ENCODE results near the gene CENPP.
A peak's percentile ranks its signal among the peaks of the same experiment; 100 is the strongest.

The CENPP gene

GRCh38 chr9:92607773-92608172 is 282.0 kb downstream of the CENPP start:
- peak; percentile 69 for DNase-seq (ENCODE audit: low read depth, low spot score)
- peak overlapping the region; percentile 77 for H3K27ac ChIP-seq

GRCh38 chr9:92608241-92608908 is 282.6 kb downstream of the CENPP start:
- Histone ChIP-seq H3K4me3 (peak overlapping the region; percentile 48), H3K27ac (peak overlapping the region; percentile 77), H3K36me3 (ENCODE audit: insufficient read depth, low read length) (peaks cover 15% of the 10 kb centered on the region; the same call in 1 of the 2 replicates), H3K9me3 (ENCODE audit: low read depth, low read length) (no peaks in the 10 kb centered on the region; the same call in 1 of the 2 replicates), H3K9ac (ENCODE audit: insufficient read length) (peak overlapping the region; percentile 12)
- no peak for DNase-seq (ENCODE audit: low read depth, low spot score)
- TF ChIP-seq FOXP2 (optimal IDR thresholded peaks at IDR 0.05; ENCODE audit: control extremely low read depth, extremely low read length, insufficient read depth) (no peak), EZH2 (IDR thresholded peaks at IDR 0.05) (no peak), POLR2AphosphoS5 (IDR thresholded peaks at IDR 0.05; ENCODE audit: borderline replicate concordance, low read depth, low read length) (no peak)

More at GRCh38 chr9:92607773-92608172, 282.0 kb downstream of the CENPP start:
- Histone ChIP-seq H3K4me3 (peak overlapping the region; percentile 48), H3K9ac (ENCODE audit: insufficient read length) (no peak overlapping the region), H3K36me3 (ENCODE audit: insufficient read depth, low read length) (peaks cover 10% of the 10 kb centered on the region; the same call in 1 of the 2 replicates), H3K9me3 (ENCODE audit: low read depth, low read length) (no peaks in the 10 kb centered on the region; the same call in 1 of the 2 replicates)
- TF ChIP-seq EZH2 (IDR thresholded peaks at IDR 0.05) (no peak), POLR2AphosphoS5 (IDR thresholded peaks at IDR 0.05; ENCODE audit: borderline replicate concordance, low read depth, low read length) (no peak), FOXP2 (optimal IDR thresholded peaks at IDR 0.05; ENCODE audit: control extremely low read depth, extremely low read length, insufficient read depth) (no peak)

GRCh38 chr9:92608909-92609445 is 283.2 kb downstream of the CENPP start:
- Histone ChIP-seq H3K27ac (peak overlapping the region; percentile 77), H3K9ac (ENCODE audit: insufficient read length) (peak overlapping the region; percentile 12), H3K36me3 (ENCODE audit: insufficient read depth, low read length) (peaks cover 21% of the 10 kb centered on the region; the same call in 1 of the 2 replicates), H3K4me3 (no peak overlapping the region), H3K9me3 (ENCODE audit: low read depth, low read length) (no peaks in the 10 kb centered on the region; the same call in 1 of the 2 replicates)
- DNase-seq (ENCODE audit: low read depth, low spot score), result no peak
- TF ChIP-seq FOXP2 (optimal IDR thresholded peaks at IDR 0.05; ENCODE audit: control extremely low read depth, extremely low read length, insufficient read depth), result no peak
- no peak for TF ChIP-seq POLR2AphosphoS5 (IDR thresholded peaks at IDR 0.05; ENCODE audit: borderline replicate concordance, low read depth, low read length)

GRCh38 chr9:92610470-92611420 is 285.0 kb downstream of the CENPP start:
- Histone ChIP-seq H3K27ac (0 out of 2 replicates have a peak overlapping the region, but pooled peaks have one; percentile 9), H3K9me3 (ENCODE audit: low read depth, low read length) (no peaks in the 10 kb centered on the region), H3K36me3 (ENCODE audit: insufficient read depth, low read length) (peaks cover 27% of the 10 kb centered on the region; the same call in 1 of the 2 replicates), H3K9ac (ENCODE audit: insufficient read length) (no peak overlapping the region), H3K4me3 (no peak overlapping the region)
- no peak for DNase-seq (ENCODE audit: low read depth, low spot score)
- TF ChIP-seq FOXP2 (optimal IDR thresholded peaks at IDR 0.05; ENCODE audit: control extremely low read depth, extremely low read length, insufficient read depth) (no peak), EZH2 (IDR thresholded peaks at IDR 0.05) (no peak), POLR2AphosphoS5 (IDR thresholded peaks at IDR 0.05; ENCODE audit: borderline replicate concordance, low read depth, low read length) (no peak)

GRCh38 chr9:92611621-92612285 is 286.0 kb downstream of the CENPP start:
- Histone ChIP-seq H3K4me3 (no peak overlapping the region), H3K9ac (ENCODE audit: insufficient read length) (no peak overlapping the region), H3K27ac (no peak overlapping the region), H3K9me3 (ENCODE audit: low read depth, low read length) (no peaks in the 10 kb centered on the region), H3K36me3 (ENCODE audit: insufficient read depth, low read length) (peaks cover 27% of the 10 kb centered on the region; the same call in 1 of the 2 replicates)
- no peak for DNase-seq (ENCODE audit: low read depth, low spot score)
- TF ChIP-seq FOXP2 (optimal IDR thresholded peaks at IDR 0.05; ENCODE audit: control extremely low read depth, extremely low read length, insufficient read depth) (no peak), POLR2AphosphoS5 (IDR thresholded peaks at IDR 0.05; ENCODE audit: borderline replicate concordance, low read depth, low read length) (no peak)

GRCh38 chr9:92612292-92612691 is 286.5 kb downstream of the CENPP start:
- no peak for DNase-seq (ENCODE audit: low read depth, low spot score)
- Histone ChIP-seq H3K27ac (no peak overlapping the region), H3K4me3 (no peak overlapping the region), H3K9me3 (ENCODE audit: low read depth, low read length) (no peaks in the 10 kb centered on the region), H3K9ac (ENCODE audit: insufficient read length) (no peak overlapping the region), H3K36me3 (ENCODE audit: insufficient read depth, low read length) (peaks cover 27% of the 10 kb centered on the region; the same call in 1 of the 2 replicates)
- TF ChIP-seq EZH2 (IDR thresholded peaks at IDR 0.05), result no peak

GRCh38 chr9:92612816-92613215 is 287.1 kb downstream of the CENPP start:
- no peak overlapping the region for H3K9ac ChIP-seq (ENCODE audit: insufficient read length)
- TF ChIP-seq FOXP2 (optimal IDR thresholded peaks at IDR 0.05; ENCODE audit: control extremely low read depth, extremely low read length, insufficient read depth) (no peak), EZH2 (IDR thresholded peaks at IDR 0.05) (no peak), POLR2AphosphoS5 (IDR thresholded peaks at IDR 0.05; ENCODE audit: borderline replicate concordance, low read depth, low read length) (no peak)
- H3K36me3 ChIP-seq (ENCODE audit: insufficient read depth, low read length), result peaks cover 27% of the 10 kb centered on the region; the same call in 1 of the 2 replicates
- H3K9me3 ChIP-seq (ENCODE audit: low read depth, low read length), result no peaks in the 10 kb centered on the region
- no peak overlapping the region for H3K27ac ChIP-seq
- no peak overlapping the region for H3K4me3 ChIP-seq
- DNase-seq (ENCODE audit: low read depth, low spot score), result no peak

Measured in SK-N-MC (cell line).